Subcutaneous adipose tissue (tissue), 4 donors: ENCODE data around the gene PIGT. TPM values are rescaled to one million over a fixed set of nuclear protein-coding genes. Genes with fewer than 3 reads are reported as not detected.

Experiments
- small RNA-seq: library from RNA; depleted of rRNA; stranded (forward); fragments of <200 nt; gene quantifications from one replicate; pipeline ENCODE3, GENCODE V24; 2016
- total RNA-seq, 4 donors: library from RNA; depleted of rRNA; stranded (reverse); fragments of >200 nt; gene quantifications; one replicate each; pipeline ENCODE4 v1.1.0, GENCODE V29; 2016
- TF ChIP-seq, protein P1 (sequence below): fragments of 450-650 bp; IDR thresholded peaks from one replicate; pipeline ENCODE4 v1.5.1; 2016; ENCODE audit warnings: low read depth, mild to moderate bottlenecking, control low read depth, antibody characterized with exemption, moderate library complexity

Gene PIGT
- total RNA-seq, 4 donors from 2014 or later: 49.5 to 94.0 (median 79.9) TPM

DNA sequence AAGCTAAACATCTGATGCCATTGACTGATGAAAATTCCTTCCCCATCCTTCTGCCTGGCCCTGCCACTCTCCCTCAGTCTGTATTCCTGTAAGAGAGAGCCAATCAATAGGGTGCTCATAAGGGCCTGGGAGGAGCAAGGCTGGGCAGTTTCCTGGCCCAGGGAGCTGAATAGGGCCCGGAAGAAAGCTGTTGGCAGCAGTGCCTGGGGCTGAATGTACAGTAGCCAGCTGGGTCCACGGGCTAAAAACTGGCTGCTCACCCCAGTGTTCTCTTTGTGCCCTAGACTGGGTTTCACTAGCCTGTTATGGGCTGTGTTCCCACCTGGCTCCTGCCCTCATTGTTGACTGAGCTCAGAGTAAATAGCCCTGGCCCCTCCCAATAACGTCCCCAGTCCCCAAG lies 51.9 kb downstream of the PIGT start:
- TF ChIP-seq, protein P1, sequence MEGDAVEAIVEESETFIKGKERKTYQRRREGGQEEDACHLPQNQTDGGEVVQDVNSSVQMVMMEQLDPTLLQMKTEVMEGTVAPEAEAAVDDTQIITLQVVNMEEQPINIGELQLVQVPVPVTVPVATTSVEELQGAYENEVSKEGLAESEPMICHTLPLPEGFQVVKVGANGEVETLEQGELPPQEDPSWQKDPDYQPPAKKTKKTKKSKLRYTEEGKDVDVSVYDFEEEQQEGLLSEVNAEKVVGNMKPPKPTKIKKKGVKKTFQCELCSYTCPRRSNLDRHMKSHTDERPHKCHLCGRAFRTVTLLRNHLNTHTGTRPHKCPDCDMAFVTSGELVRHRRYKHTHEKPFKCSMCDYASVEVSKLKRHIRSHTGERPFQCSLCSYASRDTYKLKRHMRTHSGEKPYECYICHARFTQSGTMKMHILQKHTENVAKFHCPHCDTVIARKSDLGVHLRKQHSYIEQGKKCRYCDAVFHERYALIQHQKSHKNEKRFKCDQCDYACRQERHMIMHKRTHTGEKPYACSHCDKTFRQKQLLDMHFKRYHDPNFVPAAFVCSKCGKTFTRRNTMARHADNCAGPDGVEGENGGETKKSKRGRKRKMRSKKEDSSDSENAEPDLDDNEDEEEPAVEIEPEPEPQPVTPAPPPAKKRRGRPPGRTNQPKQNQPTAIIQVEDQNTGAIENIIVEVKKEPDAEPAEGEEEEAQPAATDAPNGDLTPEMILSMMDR: no peak

DNA sequence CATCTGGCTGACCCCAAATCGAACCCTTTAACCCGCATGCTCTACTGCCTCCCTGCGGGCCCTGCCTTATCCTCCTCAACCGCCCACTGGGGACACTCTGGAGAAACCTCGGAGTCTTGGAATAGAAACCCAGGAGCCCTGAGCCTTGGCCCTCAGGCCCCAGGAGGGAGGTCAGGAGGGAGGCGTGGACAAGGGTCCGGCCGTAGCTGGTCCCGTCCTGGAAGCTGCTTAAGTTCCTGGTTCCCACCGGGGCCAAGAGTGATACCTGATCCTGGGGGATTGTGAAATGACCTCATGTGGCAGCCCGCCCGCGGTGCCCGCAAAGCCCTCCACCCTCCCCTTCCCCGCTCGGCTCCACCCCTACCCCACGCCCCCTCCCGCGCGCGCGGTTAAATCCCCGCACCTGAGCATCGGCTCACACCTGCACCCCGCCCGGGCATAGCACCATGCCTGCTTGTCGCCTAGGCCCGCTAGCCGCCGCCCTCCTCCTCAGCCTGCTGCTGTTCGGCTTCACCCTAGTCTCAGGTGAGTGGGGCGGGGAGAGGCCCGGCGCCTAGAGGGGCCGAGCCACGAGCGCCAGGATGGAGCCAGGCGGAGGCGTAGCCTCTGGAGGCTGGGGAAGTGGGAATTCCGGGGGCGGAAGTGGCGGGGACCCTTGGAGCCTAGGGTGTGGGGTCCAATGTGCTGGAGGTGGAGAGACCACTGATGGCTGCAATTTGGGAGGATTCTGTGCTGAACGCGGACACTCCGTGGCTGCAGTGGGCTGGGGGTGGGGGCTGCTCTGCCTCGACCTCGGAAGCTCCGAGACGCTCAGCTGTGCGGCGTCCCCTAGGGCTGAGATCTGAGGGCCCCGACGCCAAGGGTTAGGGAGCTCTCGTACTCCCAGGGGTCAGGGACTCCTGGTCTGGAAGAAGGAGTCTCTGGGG lies 53.7 kb downstream of the PIGT start, which contains the start of gene WFDC2:
WFDC2 (plus strand) TSS at position 418 of the 926 bp plus-strand sequence; CDS start at position 447, 29 bp downstream.
- TF ChIP-seq, protein P1: no peak

DNA sequence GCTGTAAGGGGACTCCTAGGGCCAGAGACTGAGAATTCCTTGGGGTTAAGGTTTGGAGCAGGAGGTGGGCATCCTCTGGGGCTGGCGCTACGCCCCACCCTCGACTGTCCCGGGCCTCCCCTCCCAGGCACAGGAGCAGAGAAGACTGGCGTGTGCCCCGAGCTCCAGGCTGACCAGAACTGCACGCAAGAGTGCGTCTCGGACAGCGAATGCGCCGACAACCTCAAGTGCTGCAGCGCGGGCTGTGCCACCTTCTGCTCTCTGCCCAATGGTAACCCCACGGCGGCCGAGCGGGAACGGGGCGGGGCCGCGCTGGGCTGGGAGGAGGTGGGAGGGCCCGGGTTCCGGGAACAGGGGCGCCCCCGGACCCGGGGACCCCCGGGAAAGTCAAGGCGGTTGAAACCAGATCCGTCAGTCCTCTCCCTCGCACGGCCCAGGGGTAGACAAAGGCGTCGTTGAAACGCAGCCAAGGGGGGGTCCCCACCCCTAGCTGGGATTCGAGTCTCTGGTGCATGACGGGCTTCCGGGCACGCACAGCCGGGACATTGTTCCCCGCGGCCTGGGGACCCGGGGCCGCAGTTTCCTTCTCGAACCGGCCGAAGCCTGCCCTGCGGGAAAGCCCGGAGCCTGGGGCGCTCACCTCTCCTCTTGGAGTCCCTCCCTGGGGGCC lies 54.5 kb downstream of the PIGT start:
- TF ChIP-seq, protein P1: no peak

DNA sequence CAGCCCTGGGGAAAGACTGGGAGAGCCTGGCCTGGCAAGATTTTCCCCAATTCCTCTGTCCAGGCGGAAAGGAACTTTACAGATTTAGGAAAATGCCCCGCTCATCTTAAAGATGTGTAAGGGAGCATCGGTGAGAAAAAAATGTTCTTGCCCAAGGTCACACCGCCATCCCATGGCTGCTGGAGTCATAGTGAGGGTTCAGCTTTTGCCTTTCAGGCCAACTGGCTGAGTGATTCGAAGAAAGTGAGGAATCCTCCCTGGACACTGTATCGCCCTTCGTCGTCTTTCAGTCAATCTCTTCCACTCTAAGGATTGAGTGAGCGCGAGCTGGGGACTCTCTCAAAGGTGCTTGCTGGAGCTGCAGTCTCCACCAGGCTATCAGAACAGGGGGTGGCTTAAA lies 55.0 kb downstream of the PIGT start:
- TF ChIP-seq, protein P1: no peak

Small RNA genes lying within 50 kb of the gene (small RNA-seq; reads per million reads assigned to genes)
- not detected for gene MIR6812

Other genes with a start within 250 kb of the PIGT start
- not detected for gene PI3, start 241.2 kb upstream of the PIGT start, total RNA-seq
- gene SEMG1, start 209.1 kb upstream of the PIGT start, total RNA-seq: not detected
- not detected for gene SEMG2, start 194.8 kb upstream of the PIGT start, total RNA-seq
- 10 to 100 TPM in 3 of 4 donors, 1 to 10 TPM in 1; 7.0 to 52.3 (median 22.9) TPM for gene SLPI, start 161.6 kb upstream of the PIGT start, total RNA-seq
- not detected for gene RBPJL, start 109.3 kb upstream of the PIGT start, total RNA-seq
- under 1 TPM in 2 of 4 donors, not detected in 2; 0.34 to 0.44 TPM for gene MATN4, start 107.8 kb upstream of the PIGT start, total RNA-seq
- gene SDC4, start 67.7 kb upstream of the PIGT start, total RNA-seq: 10 to 100 TPM; 37.4 to 65.4 (median 40.9) TPM
- gene SYS1, start 53.0 kb upstream of the PIGT start, total RNA-seq: 10 to 100 TPM; 24.3 to 34.8 (median 31.4) TPM
- gene TP53TG5, start 37.8 kb upstream of the PIGT start, total RNA-seq: under 1 TPM in 1 of 4 donors, not detected in 3; 0.57 TPM
- 10 to 100 TPM; 20.5 to 42.3 (median 24.3) TPM for gene DBNDD2, start 7.9 kb upstream of the PIGT start, total RNA-seq
- gene WFDC2, start 53.6 kb downstream of the PIGT start, total RNA-seq: 1 to 10 TPM in 1 of 4 donors, not detected in 3; 2.6 TPM
- gene SPINT3, start 99.5 kb downstream of the PIGT start, total RNA-seq: not detected
- gene WFDC6, start 123.3 kb downstream of the PIGT start, total RNA-seq: not detected
- gene EPPIN, start 131.3 kb downstream of the PIGT start, total RNA-seq: not detected
- not detected for gene WFDC8, start 163.1 kb downstream of the PIGT start, total RNA-seq
- gene WFDC10A, start 213.6 kb downstream of the PIGT start, total RNA-seq: not detected
- not detected for gene WFDC9, start 215.1 kb downstream of the PIGT start, total RNA-seq